Measurements from ENCODE around the gene RMND5B.

DNA sequence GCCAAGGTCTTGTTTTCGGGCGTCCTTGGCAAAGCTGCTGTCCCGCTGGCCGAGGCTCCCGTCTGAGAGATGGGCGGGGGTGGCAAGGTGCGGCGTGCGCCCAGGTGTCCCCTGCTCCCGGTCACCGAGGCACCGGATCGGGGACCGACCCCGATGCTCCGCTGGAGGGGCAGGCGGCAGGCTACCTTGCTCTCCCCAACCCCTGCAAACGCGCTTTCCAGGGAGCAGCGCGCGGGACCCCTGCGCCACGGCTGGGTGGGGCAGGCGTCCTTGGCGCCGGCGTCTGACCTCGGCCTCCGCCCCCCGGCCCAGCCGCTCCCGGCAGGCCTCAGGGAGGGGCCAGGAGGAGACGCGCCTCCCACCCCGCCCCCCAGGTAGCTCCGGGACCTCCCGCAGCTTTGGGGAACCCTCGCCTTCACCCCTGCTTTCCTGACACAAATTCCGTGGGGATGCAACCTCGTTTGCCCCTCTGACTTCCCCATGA lies 16.9 kb upstream of the RMND5B start:
- TF ChIP-seq, protein P1, sequence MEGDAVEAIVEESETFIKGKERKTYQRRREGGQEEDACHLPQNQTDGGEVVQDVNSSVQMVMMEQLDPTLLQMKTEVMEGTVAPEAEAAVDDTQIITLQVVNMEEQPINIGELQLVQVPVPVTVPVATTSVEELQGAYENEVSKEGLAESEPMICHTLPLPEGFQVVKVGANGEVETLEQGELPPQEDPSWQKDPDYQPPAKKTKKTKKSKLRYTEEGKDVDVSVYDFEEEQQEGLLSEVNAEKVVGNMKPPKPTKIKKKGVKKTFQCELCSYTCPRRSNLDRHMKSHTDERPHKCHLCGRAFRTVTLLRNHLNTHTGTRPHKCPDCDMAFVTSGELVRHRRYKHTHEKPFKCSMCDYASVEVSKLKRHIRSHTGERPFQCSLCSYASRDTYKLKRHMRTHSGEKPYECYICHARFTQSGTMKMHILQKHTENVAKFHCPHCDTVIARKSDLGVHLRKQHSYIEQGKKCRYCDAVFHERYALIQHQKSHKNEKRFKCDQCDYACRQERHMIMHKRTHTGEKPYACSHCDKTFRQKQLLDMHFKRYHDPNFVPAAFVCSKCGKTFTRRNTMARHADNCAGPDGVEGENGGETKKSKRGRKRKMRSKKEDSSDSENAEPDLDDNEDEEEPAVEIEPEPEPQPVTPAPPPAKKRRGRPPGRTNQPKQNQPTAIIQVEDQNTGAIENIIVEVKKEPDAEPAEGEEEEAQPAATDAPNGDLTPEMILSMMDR (IDR thresholded peaks at IDR 0.05): no peak
- TF ChIP-seq POLR2A (IDR thresholded peaks at IDR 0.05): no peak
- TF ChIP-seq POLR2AphosphoS5 (IDR thresholded peaks at IDR 0.05): no peak

Data from stomach (tissue), 4 donors.